Endothelial cell of umbilical vein (primary cell): Measurements from ENCODE around the gene TOMM6.

Source experiments
- CTCF ChIP-seq, 2 donors: IDR thresholded peaks; 1 replicate in 1 of 2; 2 replicates in 1 of 2; pipeline ENCODE4 v1.5.1; 2011; ENCODE audit warnings: low read length in 2 of 2, mild to moderate bottlenecking in 2 of 2, moderate library complexity in 2 of 2, control low read depth in 1 of 2, inconsistent platforms in 1 of 2, low read depth in 1 of 2; ENCODE audit not compliant: insufficient read depth in 1 of 2; ENCODE audit errors: extremely low read depth in 1 of 2
- EZH2 ChIP-seq: IDR thresholded peaks from 2 replicates; pipeline ENCODE4 v1.6.1; 2012; ENCODE audit warnings: borderline replicate concordance, low read depth, mild to moderate bottlenecking, moderate library complexity, low read length, inconsistent platforms; ENCODE audit not compliant: severe bottlenecking
- JUN ChIP-seq: IDR thresholded peaks from 2 replicates; pipeline ENCODE4 v1.6.1; 2011; ENCODE audit warnings: borderline replicate concordance, low read depth; ENCODE audit not compliant: insufficient read length, insufficient read depth
- POLR2A ChIP-seq: IDR thresholded peaks from 2 replicates; pipeline ENCODE4 v1.6.1; 2012; ENCODE audit warnings: low read depth, mild to moderate bottlenecking, control low read depth, low read length
- POLR2AphosphoS5 ChIP-seq: IDR thresholded peaks from 2 replicates; pipeline ENCODE4 v1.6.1; 2012; ENCODE audit warnings: low read depth, mild to moderate bottlenecking, control low read depth, low read length, moderate library complexity; ENCODE audit not compliant: insufficient read depth

GRCh38 chr6:41783106-41783780 is 4.3 kb upstream of the TOMM6 start:
- TF ChIP-seq POLR2AphosphoS5, result no peak
- no peak for TF ChIP-seq CTCF (IDR thresholded peaks at IDR 0.05; ENCODE audit: extremely low read depth in 1 of 2, insufficient read depth in 1 of 2, low read depth in 1 of 2, low read length in 2 of 2)
- no peak for TF ChIP-seq POLR2A
- no peak for TF ChIP-seq EZH2
- TF ChIP-seq JUN, result no peak
